ENCODE results near the gene ENTPD6.

- TF ChIP-seq CTCF (IDR thresholded peaks at IDR 0.05) (no peak), POLR2A (IDR thresholded peaks at IDR 0.05) (no peak)
Observed at GRCh38 chr20:25203089-25203488, 7.6 kb downstream of the ENTPD6 start.

Data from esophagus squamous epithelium (tissue), 4 donors.